ENCODE data around the gene MAPK8. TPM values are rescaled to one million over a fixed set of nuclear protein-coding genes. Genes with fewer than 3 reads are reported as not detected.
"Not testable (repeated sequence)": the region's sequence is repeated elsewhere in the genome, so short reads cannot be mapped to it uniquely, and the experiment has no call there.

Gene MAPK8
- total RNA-seq, 1 experiment from 2014 or later: 55.7 TPM

DNA sequence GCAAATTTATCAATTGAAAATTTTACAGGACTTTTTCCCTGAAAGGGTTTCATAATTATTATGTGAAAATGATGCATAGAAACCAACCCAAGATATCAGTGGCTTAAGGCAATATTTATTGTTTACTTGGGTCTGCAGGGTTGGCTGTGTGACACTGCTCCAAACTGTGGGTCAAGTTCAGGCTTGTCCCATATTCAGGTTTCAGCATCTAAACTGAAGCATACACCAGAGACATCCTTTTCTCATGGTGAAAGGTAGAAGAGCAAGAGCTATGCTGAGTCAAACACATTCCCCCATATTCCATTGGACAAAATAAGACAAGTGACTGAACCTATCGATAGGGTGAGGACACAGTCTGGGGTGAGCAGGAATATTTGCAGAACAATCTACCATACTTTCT, 110.9 kb downstream of the MAPK8 start:
- H3K36me3 Mint-ChIP-seq (ENCODE audit: insufficient read depth, unreplicated experiment): no peaks in the 10 kb centered on the region
- H3K4me3 Mint-ChIP-seq (ENCODE audit: low read depth, unreplicated experiment): no peak overlapping the region
- TF ChIP-seq, protein P1, sequence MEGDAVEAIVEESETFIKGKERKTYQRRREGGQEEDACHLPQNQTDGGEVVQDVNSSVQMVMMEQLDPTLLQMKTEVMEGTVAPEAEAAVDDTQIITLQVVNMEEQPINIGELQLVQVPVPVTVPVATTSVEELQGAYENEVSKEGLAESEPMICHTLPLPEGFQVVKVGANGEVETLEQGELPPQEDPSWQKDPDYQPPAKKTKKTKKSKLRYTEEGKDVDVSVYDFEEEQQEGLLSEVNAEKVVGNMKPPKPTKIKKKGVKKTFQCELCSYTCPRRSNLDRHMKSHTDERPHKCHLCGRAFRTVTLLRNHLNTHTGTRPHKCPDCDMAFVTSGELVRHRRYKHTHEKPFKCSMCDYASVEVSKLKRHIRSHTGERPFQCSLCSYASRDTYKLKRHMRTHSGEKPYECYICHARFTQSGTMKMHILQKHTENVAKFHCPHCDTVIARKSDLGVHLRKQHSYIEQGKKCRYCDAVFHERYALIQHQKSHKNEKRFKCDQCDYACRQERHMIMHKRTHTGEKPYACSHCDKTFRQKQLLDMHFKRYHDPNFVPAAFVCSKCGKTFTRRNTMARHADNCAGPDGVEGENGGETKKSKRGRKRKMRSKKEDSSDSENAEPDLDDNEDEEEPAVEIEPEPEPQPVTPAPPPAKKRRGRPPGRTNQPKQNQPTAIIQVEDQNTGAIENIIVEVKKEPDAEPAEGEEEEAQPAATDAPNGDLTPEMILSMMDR (IDR thresholded peaks at IDR 0.05; ENCODE audit: unreplicated experiment): no peak
- no TSS peak for BruUV-seq (replicated peaks)
- H3K27me3 Mint-ChIP-seq (ENCODE audit: unreplicated experiment): no peaks in the 10 kb centered on the region
- CTCF ChIA-PET: no interaction called here
- DNase-seq: no peak
- H3K9me3 Mint-ChIP-seq (ENCODE audit: low read depth, unreplicated experiment): peaks cover 2% of the 10 kb centered on the region
- intact Hi-C loops (cut with micrococcal nuclease; ENCODE audit: unreplicated experiment): no loop called here
- no peak overlapping the region for H3K27ac Mint-ChIP-seq (ENCODE audit: unreplicated experiment)
- H3K4me1 Mint-ChIP-seq (ENCODE audit: low read depth, unreplicated experiment): peaks cover 14% of the 10 kb centered on the region

DNA sequence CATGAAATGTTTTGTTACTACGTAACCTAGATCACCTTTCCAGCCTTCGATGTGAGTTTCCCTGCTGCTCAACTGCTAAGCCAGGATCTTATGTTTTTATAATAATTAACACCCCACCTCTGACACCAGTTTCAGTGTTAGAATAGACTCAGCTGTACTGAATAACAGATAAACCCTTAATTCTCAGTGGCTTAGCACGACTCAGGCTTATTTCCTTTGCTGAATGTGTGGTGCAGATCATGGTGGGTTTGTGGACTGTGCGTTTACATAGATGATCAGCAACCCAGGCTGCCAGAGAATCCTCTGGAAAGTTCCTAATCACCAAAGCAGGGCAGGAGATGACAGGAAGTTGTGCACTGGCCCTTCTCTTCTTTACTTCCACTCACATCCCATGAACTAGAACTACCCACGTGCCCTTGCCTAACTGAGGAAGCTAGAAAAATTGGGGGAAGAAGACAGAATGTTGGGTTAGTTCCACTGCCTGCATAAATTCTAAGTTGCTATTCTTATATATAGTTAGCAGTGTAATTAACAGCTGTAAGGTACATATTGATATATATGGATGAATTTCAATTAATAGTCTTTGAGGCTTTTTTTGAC, 111.8 kb downstream of the MAPK8 start:
- Mint-ChIP-seq H3K4me1 (ENCODE audit: low read depth, unreplicated experiment) (peaks cover 14% of the 10 kb centered on the region), H3K9me3 (ENCODE audit: low read depth, unreplicated experiment) (no peaks in the 10 kb centered on the region), H3K27ac (ENCODE audit: unreplicated experiment) (no peak overlapping the region), H3K27me3 (ENCODE audit: unreplicated experiment) (no peaks in the 10 kb centered on the region), H3K36me3 (ENCODE audit: insufficient read depth, unreplicated experiment) (no peaks in the 10 kb centered on the region), H3K4me3 (ENCODE audit: low read depth, unreplicated experiment) (no peak overlapping the region)
- no TSS peak for BruUV-seq (replicated peaks)
- no peak for DNase-seq
- intact Hi-C loops (cut with micrococcal nuclease; ENCODE audit: unreplicated experiment): no loop called here
- TF ChIP-seq, protein P1 (IDR thresholded peaks at IDR 0.05; ENCODE audit: unreplicated experiment): no peak
- CTCF ChIA-PET: no interaction called here

GRCh38 chr10:48419714-48420113, 113.2 kb downstream of the MAPK8 start:
- Mint-ChIP-seq H3K4me1 (ENCODE audit: low read depth, unreplicated experiment) (peaks cover 14% of the 10 kb centered on the region), H3K27ac (ENCODE audit: unreplicated experiment) (no peak overlapping the region), H3K9me3 (ENCODE audit: low read depth, unreplicated experiment) (no peaks in the 10 kb centered on the region), H3K27me3 (ENCODE audit: unreplicated experiment) (no peaks in the 10 kb centered on the region), H3K4me3 (ENCODE audit: low read depth, unreplicated experiment) (no peak overlapping the region), H3K36me3 (ENCODE audit: insufficient read depth, unreplicated experiment) (no peaks in the 10 kb centered on the region)
- TF ChIP-seq, protein P1 (IDR thresholded peaks at IDR 0.05; ENCODE audit: unreplicated experiment): no peak
- DNase-seq: no peak
- CTCF ChIA-PET: no interaction called here
- no TSS peak for BruUV-seq (replicated peaks)
- intact Hi-C loops (cut with micrococcal nuclease; ENCODE audit: unreplicated experiment): no loop called here

DNA sequence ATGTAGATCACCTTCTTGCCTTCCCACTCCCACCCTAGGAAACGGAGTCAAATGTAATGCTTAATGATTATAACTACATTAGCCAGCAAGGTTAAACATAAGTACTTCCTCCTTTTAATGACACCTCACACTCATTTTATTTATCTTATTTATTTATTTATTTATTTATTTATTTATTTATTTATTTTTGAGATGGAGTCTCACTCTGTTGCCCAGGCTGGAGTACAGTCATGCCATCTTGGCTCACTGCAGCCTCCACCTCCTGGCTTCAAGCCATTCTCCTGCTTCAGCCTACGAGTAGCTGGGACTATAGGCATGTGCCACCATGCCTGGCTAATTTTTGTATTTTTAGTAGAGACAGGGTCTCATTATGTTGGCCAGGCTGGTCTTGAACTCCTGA, 115.4 kb downstream of the MAPK8 start:
- H3K27ac Mint-ChIP-seq (ENCODE audit: unreplicated experiment); DNase-seq; H3K36me3 Mint-ChIP-seq (ENCODE audit: insufficient read depth, unreplicated experiment); H3K4me1 Mint-ChIP-seq (ENCODE audit: low read depth, unreplicated experiment); H3K27me3 Mint-ChIP-seq (ENCODE audit: unreplicated experiment); BruUV-seq (replicated peaks); H3K9me3 Mint-ChIP-seq (ENCODE audit: low read depth, unreplicated experiment); intact Hi-C loops (cut with micrococcal nuclease; ENCODE audit: unreplicated experiment); CTCF ChIA-PET; H3K4me3 Mint-ChIP-seq (ENCODE audit: low read depth, unreplicated experiment): not testable (repeated sequence)

- CTCF ChIA-PET: no interaction called here
Measured at GRCh38 chr10:48423884-48424283, 117.4 kb downstream of the MAPK8 start.

More at GRCh38 chr10:48423884-48424283, 117.4 kb downstream of the MAPK8 start:
- Mint-ChIP-seq H3K36me3 (ENCODE audit: insufficient read depth, unreplicated experiment) (peaks cover 5% of the 10 kb centered on the region), H3K4me1 (ENCODE audit: low read depth, unreplicated experiment) (no peaks in the 10 kb centered on the region), H3K4me3 (ENCODE audit: low read depth, unreplicated experiment) (no peak overlapping the region), H3K27me3 (ENCODE audit: unreplicated experiment) (no peaks in the 10 kb centered on the region), H3K27ac (ENCODE audit: unreplicated experiment) (no peak overlapping the region), H3K9me3 (ENCODE audit: low read depth, unreplicated experiment) (no peaks in the 10 kb centered on the region)
- intact Hi-C loops (cut with micrococcal nuclease; ENCODE audit: unreplicated experiment): no loop called here
- BruUV-seq (replicated peaks): no TSS peak
- DNase-seq: no peak
- TF ChIP-seq, protein P1 (IDR thresholded peaks at IDR 0.05; ENCODE audit: unreplicated experiment): no peak
